Measurements from ENCODE around the gene NINJ1.
A peak's percentile ranks its signal among the peaks of the same experiment; 100 is the strongest.

NINJ1 gene

GRCh38 chr9:93173365-93174051 lies 39.5 kb upstream of the NINJ1 start:
- Histone ChIP-seq H2AK5ac (ENCODE audit: low read length) (no peak overlapping the region), H3K4ac (ENCODE audit: low read depth, low read length) (no peak overlapping the region), H2AFZ (ENCODE audit: insufficient read depth, low read length, poor library complexity) (no peak overlapping the region), H4K12ac (ENCODE audit: low read depth, low read length) (no peak overlapping the region), H3K23ac (ENCODE audit: low read length) (no peak overlapping the region), H3K79me2 (ENCODE audit: control insufficient read depth, insufficient read depth, low read length, poor library complexity) (no peaks in the 10 kb centered on the region), H3K9ac (ENCODE audit: low read length) (no peak overlapping the region), H3K27ac (ENCODE audit: low read depth, low read length) (no peak overlapping the region), H4K91ac (ENCODE audit: low read depth, low read length) (no peak overlapping the region), H3K36me3 (ENCODE audit: control insufficient read depth in 1 of 2, insufficient read depth in 2 of 2, low read length in 2 of 2) (no peaks in the 10 kb centered on the region), H3K4me1 (ENCODE audit: control insufficient read depth in 1 of 2, insufficient read depth in 2 of 2, low read length in 2 of 2) (peaks cover 2 to 11% of the 10 kb centered on the region in 2 experiments), H3K18ac (ENCODE audit: low read length) (no peak overlapping the region), H3K4me2 (ENCODE audit: low read length) (no peak overlapping the region), H2BK5ac (ENCODE audit: low read depth, low read length, poor library complexity) (no peak overlapping the region), H3K27me3 (ENCODE audit: insufficient read depth, low read length) (no peaks in the 10 kb centered on the region), H2BK120ac (ENCODE audit: insufficient read depth, low read length, poor library complexity) (no peak overlapping the region), H3K14ac (ENCODE audit: low read length) (no peak overlapping the region), H3K9me3 (ENCODE audit: insufficient read depth, low read depth, low read length) (peaks cover 3% of the 10 kb centered on the region), H2BK12ac (ENCODE audit: low read length) (no peak overlapping the region), H3K4me3 (ENCODE audit: low read depth, low read length) (no peak overlapping the region), H3K79me1 (ENCODE audit: low read length) (peaks cover 1% of the 10 kb centered on the region), H4K8ac (ENCODE audit: low read depth, low read length) (no peak overlapping the region)
- DNase-seq = peak in 1 of 2 donors; percentile 40
- no CpG with 5 or more reads among the region's 12 CpGs for WGBS (ENCODE audit: extremely low coverage, insufficient coverage, insufficient read length)

- no peak overlapping the region for H3K18ac ChIP-seq (ENCODE audit: low read length)
- H2BK5ac ChIP-seq (ENCODE audit: low read depth, low read length, poor library complexity) = no peak overlapping the region
- no peak overlapping the region for H3K4me3 ChIP-seq (ENCODE audit: low read depth, low read length)
- H3K4ac ChIP-seq (ENCODE audit: low read depth, low read length) = no peak overlapping the region
- DNase-seq = no peak
- H3K14ac ChIP-seq (ENCODE audit: low read length) = no peak overlapping the region
- H2BK120ac ChIP-seq (ENCODE audit: insufficient read depth, low read length, poor library complexity) = no peak overlapping the region
- H3K9ac ChIP-seq (ENCODE audit: low read length) = no peak overlapping the region
- H2BK12ac ChIP-seq (ENCODE audit: low read length) = no peak overlapping the region
- peaks cover 3% of the 10 kb centered on the region for H3K9me3 ChIP-seq (ENCODE audit: insufficient read depth, low read depth, low read length)
- WGBS (ENCODE audit: extremely low coverage, insufficient coverage, insufficient read length) = no CpG with 5 or more reads among the region's 20 CpGs
- peaks cover 2 to 11% of the 10 kb centered on the region in 2 experiments for H3K4me1 ChIP-seq (ENCODE audit: control insufficient read depth in 1 of 2, insufficient read depth in 2 of 2, low read length in 2 of 2)
- H2AK5ac ChIP-seq (ENCODE audit: low read length) = no peak overlapping the region
- H3K79me1 ChIP-seq (ENCODE audit: low read length) = peaks cover 1% of the 10 kb centered on the region
- H4K91ac ChIP-seq (ENCODE audit: low read depth, low read length) = no peak overlapping the region
- no peaks in the 10 kb centered on the region for H3K36me3 ChIP-seq (ENCODE audit: control insufficient read depth in 1 of 2, insufficient read depth in 2 of 2, low read length in 2 of 2)
- no peak overlapping the region for H3K23ac ChIP-seq (ENCODE audit: low read length)
- no peak overlapping the region for H3K4me2 ChIP-seq (ENCODE audit: low read length)
- no peaks in the 10 kb centered on the region for H3K79me2 ChIP-seq (ENCODE audit: control insufficient read depth, insufficient read depth, low read length, poor library complexity)
- no peak overlapping the region for H3K27ac ChIP-seq (ENCODE audit: low read depth, low read length)
- H4K8ac ChIP-seq (ENCODE audit: low read depth, low read length) = no peak overlapping the region
- no peak overlapping the region for H2AFZ ChIP-seq (ENCODE audit: insufficient read depth, low read length, poor library complexity)
- H4K12ac ChIP-seq (ENCODE audit: low read depth, low read length) = no peak overlapping the region
- no peaks in the 10 kb centered on the region for H3K27me3 ChIP-seq (ENCODE audit: insufficient read depth, low read length)
Measured at GRCh38 chr9:93172666-93173364, 38.8 kb upstream of the NINJ1 start.

- Histone ChIP-seq H4K8ac (ENCODE audit: low read depth, low read length) (no peak overlapping the region), H4K91ac (ENCODE audit: low read depth, low read length) (no peak overlapping the region), H3K4ac (ENCODE audit: low read depth, low read length) (no peak overlapping the region), H2BK12ac (ENCODE audit: low read length) (no peak overlapping the region), H3K9ac (ENCODE audit: low read length) (no peak overlapping the region), H4K12ac (ENCODE audit: low read depth, low read length) (no peak overlapping the region), H3K4me3 (ENCODE audit: low read depth, low read length) (no peak overlapping the region), H3K23ac (ENCODE audit: low read length) (no peak overlapping the region), H3K36me3 (ENCODE audit: control insufficient read depth in 1 of 2, insufficient read depth in 2 of 2, low read length in 2 of 2) (no peaks in the 10 kb centered on the region), H3K4me2 (ENCODE audit: low read length) (no peak overlapping the region), H3K14ac (ENCODE audit: low read length) (no peak overlapping the region), H2AFZ (ENCODE audit: insufficient read depth, low read length, poor library complexity) (no peak overlapping the region), H3K79me2 (ENCODE audit: control insufficient read depth, insufficient read depth, low read length, poor library complexity) (no peaks in the 10 kb centered on the region), H3K27ac (ENCODE audit: low read depth, low read length) (no peak overlapping the region), H2BK120ac (ENCODE audit: insufficient read depth, low read length, poor library complexity) (no peak overlapping the region), H3K9me3 (ENCODE audit: insufficient read depth, low read depth, low read length) (peaks cover 3% of the 10 kb centered on the region), H2BK5ac (ENCODE audit: low read depth, low read length, poor library complexity) (no peak overlapping the region), H3K18ac (ENCODE audit: low read length) (no peak overlapping the region), H2AK5ac (ENCODE audit: low read length) (no peak overlapping the region), H3K27me3 (ENCODE audit: insufficient read depth, low read length) (no peaks in the 10 kb centered on the region), H3K79me1 (ENCODE audit: low read length) (peaks cover 3% of the 10 kb centered on the region), H3K4me1 (ENCODE audit: control insufficient read depth in 1 of 2, insufficient read depth in 2 of 2, low read length in 2 of 2) (peaks cover 5 to 11% of the 10 kb centered on the region in 2 experiments)
- no peak for DNase-seq
- WGBS (ENCODE audit: extremely low coverage, insufficient coverage, insufficient read length) = no CpG with 5 or more reads among the region's 8 CpGs
Measured at GRCh38 chr9:93171261-93171990, 37.4 kb upstream of the NINJ1 start.

- H3K27ac ChIP-seq (ENCODE audit: low read depth, low read length) = no peak overlapping the region
- no peak overlapping the region for H3K18ac ChIP-seq (ENCODE audit: low read length)
- no peaks in the 10 kb centered on the region for H3K36me3 ChIP-seq (ENCODE audit: control insufficient read depth in 1 of 2, insufficient read depth in 2 of 2, low read length in 2 of 2)
- H2BK12ac ChIP-seq (ENCODE audit: low read length) = no peak overlapping the region
- WGBS (ENCODE audit: extremely low coverage, insufficient coverage, insufficient read length) = no CpG with 5 or more reads among the region's 8 CpGs
- H2AFZ ChIP-seq (ENCODE audit: insufficient read depth, low read length, poor library complexity) = no peak overlapping the region
- H3K9ac ChIP-seq (ENCODE audit: low read length) = no peak overlapping the region
- H3K14ac ChIP-seq (ENCODE audit: low read length) = no peak overlapping the region
- H3K4me1 ChIP-seq (ENCODE audit: control insufficient read depth in 1 of 2, insufficient read depth in 2 of 2, low read length in 2 of 2) = peaks cover 5 to 11% of the 10 kb centered on the region in 2 experiments
- H3K23ac ChIP-seq (ENCODE audit: low read length) = no peak overlapping the region
- no peaks in the 10 kb centered on the region for H3K79me2 ChIP-seq (ENCODE audit: control insufficient read depth, insufficient read depth, low read length, poor library complexity)
- H3K27me3 ChIP-seq (ENCODE audit: insufficient read depth, low read length) = no peaks in the 10 kb centered on the region
- H4K12ac ChIP-seq (ENCODE audit: low read depth, low read length) = no peak overlapping the region
- H2BK5ac ChIP-seq (ENCODE audit: low read depth, low read length, poor library complexity) = no peak overlapping the region
- H2AK5ac ChIP-seq (ENCODE audit: low read length) = no peak overlapping the region
- H3K4me2 ChIP-seq (ENCODE audit: low read length) = no peak overlapping the region
- no peak overlapping the region for H4K91ac ChIP-seq (ENCODE audit: low read depth, low read length)
- H2BK120ac ChIP-seq (ENCODE audit: insufficient read depth, low read length, poor library complexity) = no peak overlapping the region
- no peak overlapping the region for H3K4me3 ChIP-seq (ENCODE audit: low read depth, low read length)
- peaks cover 3% of the 10 kb centered on the region for H3K9me3 ChIP-seq (ENCODE audit: insufficient read depth, low read depth, low read length)
- H3K4ac ChIP-seq (ENCODE audit: low read depth, low read length) = no peak overlapping the region
- DNase-seq = no peak
- peaks cover 3% of the 10 kb centered on the region for H3K79me1 ChIP-seq (ENCODE audit: low read length)
- no peak overlapping the region for H4K8ac ChIP-seq (ENCODE audit: low read depth, low read length)
Measured at GRCh38 chr9:93170571-93170970, 36.5 kb upstream of the NINJ1 start.
